ENCODE measurements around the gene FGF12. TPM values are rescaled to one million over a fixed set of nuclear protein-coding genes. Genes with fewer than 3 reads are reported as not detected.
A peak's percentile ranks its signal among the peaks of the same experiment; 100 is the strongest.
"Not testable (repeated sequence)": the region's sequence is repeated elsewhere in the genome, so short reads cannot be mapped to it uniquely, and the experiment has no call there.

The FGF12 gene
- 3.8 TPM for polyA plus RNA-seq (2013, experiment 1 of 2)
- 2.2 TPM for polyA plus RNA-seq (2013, experiment 2 of 2)

GRCh38 chr3:192727032-192727847, at the start of gene FGF12:
Gene FGF12 (minus strand): TSS chr3:192727541.
- H3K36me3 ChIP-seq (ENCODE audit: control insufficient read depth, insufficient read depth, low read length): no peaks in the 10 kb centered on the region
- WGBS, 2 experiments (ENCODE audit: insufficient coverage in 2 of 2): 2 to 3% methylated on average over 24 to 25 of the region's 36 CpGs
- H3K9me3 ChIP-seq (ENCODE audit: control insufficient read depth, low read length): no peaks in the 10 kb centered on the region
- peak within 1 kb of the TSS; percentile 18 for H3K4me3 ChIP-seq (ENCODE audit: extremely low read depth, insufficient read depth, low read length, poor library complexity, severe bottlenecking)
- H3K27ac ChIP-seq (ENCODE audit: low read depth, low read length, severe bottlenecking): no peak within 1 kb of the TSS
- H3K4me1 ChIP-seq (ENCODE audit: control insufficient read depth, insufficient read depth, low read length, poor library complexity, severe bottlenecking): no peaks in the 10 kb centered on the region

DNA sequence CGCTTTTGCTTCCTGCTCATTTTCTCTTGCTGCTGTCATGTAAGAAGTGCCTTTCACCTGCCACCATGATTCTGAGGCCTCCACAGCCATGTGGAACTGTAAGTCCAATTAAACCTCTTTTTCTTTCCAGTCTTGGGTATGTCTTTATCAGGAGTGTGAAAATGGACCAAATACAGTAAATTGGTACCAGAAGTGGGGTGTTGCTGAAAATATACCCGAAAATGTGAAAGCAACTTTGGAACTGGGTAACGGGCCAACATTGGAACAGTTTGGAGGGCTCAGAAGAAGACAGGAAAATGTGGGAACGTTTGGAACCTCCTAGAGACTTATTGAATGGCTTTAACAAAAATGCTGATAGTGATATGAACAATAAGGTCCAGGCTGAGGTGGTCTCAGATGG, 47.0 kb upstream of the FGF12 start:
- not testable (repeated sequence) for H3K36me3 ChIP-seq (ENCODE audit: control insufficient read depth, insufficient read depth, low read length); H3K4me1 ChIP-seq (ENCODE audit: control insufficient read depth, insufficient read depth, low read length, poor library complexity, severe bottlenecking); H3K27ac ChIP-seq (ENCODE audit: low read depth, low read length, severe bottlenecking); H3K4me3 ChIP-seq (ENCODE audit: extremely low read depth, insufficient read depth, low read length, poor library complexity, severe bottlenecking); H3K9me3 ChIP-seq (ENCODE audit: control insufficient read depth, low read length)
- 71 to 81% methylated on average over 3 of the region's 4 CpGs for WGBS, 2 experiments (ENCODE audit: insufficient coverage in 2 of 2)

DNA sequence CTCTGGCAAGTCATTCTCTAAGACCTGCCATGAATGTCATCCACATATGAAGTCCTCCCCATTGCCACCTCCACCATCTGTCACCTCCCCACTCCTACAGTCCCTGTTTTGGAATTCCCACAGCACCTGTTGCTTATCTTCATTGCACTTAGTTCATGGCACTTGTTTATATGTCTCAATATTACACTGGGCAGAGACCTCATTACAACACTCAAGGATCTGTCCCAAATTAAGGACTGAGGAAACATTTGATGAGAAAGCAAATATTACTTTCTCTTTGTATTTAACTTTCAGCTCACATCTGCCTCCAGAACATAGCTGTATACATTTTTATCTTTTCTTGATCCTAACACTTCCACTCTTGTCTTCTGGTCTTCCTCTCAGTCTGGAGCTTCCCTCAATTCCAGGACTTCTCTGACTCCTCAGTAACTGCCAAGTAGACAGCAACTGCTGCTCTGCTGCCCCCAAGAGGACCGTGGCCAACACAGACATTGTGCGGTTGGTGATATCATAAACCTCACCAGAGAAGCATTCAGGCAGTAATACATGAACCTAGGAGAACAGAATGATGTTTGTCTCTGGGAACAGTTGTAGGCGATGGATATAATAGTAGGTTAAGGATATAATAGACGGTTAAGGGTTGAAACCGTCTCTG, 45.0 kb upstream of the FGF12 start:
- no peaks in the 10 kb centered on the region for H3K9me3 ChIP-seq (ENCODE audit: control insufficient read depth, low read length)
- H3K27ac ChIP-seq (ENCODE audit: low read depth, low read length, severe bottlenecking): no peak overlapping the region
- H3K4me3 ChIP-seq (ENCODE audit: extremely low read depth, insufficient read depth, low read length, poor library complexity, severe bottlenecking): no peak overlapping the region
- 60 to 63% methylated on average over 1 of the region's 5 CpGs for WGBS, 2 experiments (ENCODE audit: insufficient coverage in 2 of 2)
- H3K4me1 ChIP-seq (ENCODE audit: control insufficient read depth, insufficient read depth, low read length, poor library complexity, severe bottlenecking): no peaks in the 10 kb centered on the region
- no peaks in the 10 kb centered on the region for H3K36me3 ChIP-seq (ENCODE audit: control insufficient read depth, insufficient read depth, low read length)

- WGBS, 2 experiments (ENCODE audit: insufficient coverage in 2 of 2): 90 to 94% methylated on average over 2 to 3 of the region's 7 CpGs
- no peak overlapping the region for H3K4me3 ChIP-seq (ENCODE audit: extremely low read depth, insufficient read depth, low read length, poor library complexity, severe bottlenecking)
- no peaks in the 10 kb centered on the region for H3K36me3 ChIP-seq (ENCODE audit: control insufficient read depth, insufficient read depth, low read length)
- H3K9me3 ChIP-seq (ENCODE audit: control insufficient read depth, low read length): no peaks in the 10 kb centered on the region
- H3K27ac ChIP-seq (ENCODE audit: low read depth, low read length, severe bottlenecking): no peak overlapping the region
- H3K4me1 ChIP-seq (ENCODE audit: control insufficient read depth, insufficient read depth, low read length, poor library complexity, severe bottlenecking): no peaks in the 10 kb centered on the region
Observed at GRCh38 chr3:192758654-192759053, 31.3 kb upstream of the FGF12 start.

GRCh38 chr3:192751148-192751547, 23.8 kb upstream of the FGF12 start:
- WGBS, 2 experiments (ENCODE audit: insufficient coverage in 2 of 2): no CpG with 5 or more reads among the region's 2 CpGs
- Histone ChIP-seq H3K4me3 (ENCODE audit: extremely low read depth, insufficient read depth, low read length, poor library complexity, severe bottlenecking) (no peak overlapping the region), H3K27ac (ENCODE audit: low read depth, low read length, severe bottlenecking) (no peak overlapping the region), H3K4me1 (ENCODE audit: control insufficient read depth, insufficient read depth, low read length, poor library complexity, severe bottlenecking) (no peaks in the 10 kb centered on the region), H3K36me3 (ENCODE audit: control insufficient read depth, insufficient read depth, low read length) (no peaks in the 10 kb centered on the region), H3K9me3 (ENCODE audit: control insufficient read depth, low read length) (no peaks in the 10 kb centered on the region)

- no peak overlapping the region for H3K4me3 ChIP-seq (ENCODE audit: extremely low read depth, insufficient read depth, low read length, poor library complexity, severe bottlenecking)
- H3K36me3 ChIP-seq (ENCODE audit: control insufficient read depth, insufficient read depth, low read length): no peaks in the 10 kb centered on the region
- H3K27ac ChIP-seq (ENCODE audit: low read depth, low read length, severe bottlenecking): no peak overlapping the region
- WGBS, 2 experiments (ENCODE audit: insufficient coverage in 2 of 2): 70 to 72% methylated on average over 3 to 5 of the region's 5 CpGs
- no peaks in the 10 kb centered on the region for H3K4me1 ChIP-seq (ENCODE audit: control insufficient read depth, insufficient read depth, low read length, poor library complexity, severe bottlenecking)
- H3K9me3 ChIP-seq (ENCODE audit: control insufficient read depth, low read length): no peaks in the 10 kb centered on the region
Observed at GRCh38 chr3:192750201-192750600, 22.9 kb upstream of the FGF12 start.

- H3K9me3 ChIP-seq (ENCODE audit: control insufficient read depth, low read length): no peaks in the 10 kb centered on the region
- H3K4me3 ChIP-seq (ENCODE audit: extremely low read depth, insufficient read depth, low read length, poor library complexity, severe bottlenecking): no peak overlapping the region
- no peak overlapping the region for H3K27ac ChIP-seq (ENCODE audit: low read depth, low read length, severe bottlenecking)
- no peaks in the 10 kb centered on the region for H3K4me1 ChIP-seq (ENCODE audit: control insufficient read depth, insufficient read depth, low read length, poor library complexity, severe bottlenecking)
- H3K36me3 ChIP-seq (ENCODE audit: control insufficient read depth, insufficient read depth, low read length): no peaks in the 10 kb centered on the region
- WGBS, 2 experiments (ENCODE audit: insufficient coverage in 2 of 2): no CpG with 5 or more reads among the region's 3 CpGs
Observed at GRCh38 chr3:192747746-192748145, 20.4 kb upstream of the FGF12 start.

GRCh38 chr3:192747145-192747544, 19.8 kb upstream of the FGF12 start:
- Histone ChIP-seq H3K27ac (ENCODE audit: low read depth, low read length, severe bottlenecking) (no peak overlapping the region), H3K4me1 (ENCODE audit: control insufficient read depth, insufficient read depth, low read length, poor library complexity, severe bottlenecking) (no peaks in the 10 kb centered on the region), H3K4me3 (ENCODE audit: extremely low read depth, insufficient read depth, low read length, poor library complexity, severe bottlenecking) (no peak overlapping the region), H3K36me3 (ENCODE audit: control insufficient read depth, insufficient read depth, low read length) (no peaks in the 10 kb centered on the region), H3K9me3 (ENCODE audit: control insufficient read depth, low read length) (no peaks in the 10 kb centered on the region)
- WGBS, 2 experiments (ENCODE audit: insufficient coverage in 2 of 2): no CpG with 5 or more reads among the region's 1 CpG

- no peaks in the 10 kb centered on the region for H3K9me3 ChIP-seq (ENCODE audit: control insufficient read depth, low read length)
- 80 to 96% methylated on average over 3 to 6 of the region's 7 CpGs for WGBS, 2 experiments (ENCODE audit: insufficient coverage in 2 of 2)
- H3K4me3 ChIP-seq (ENCODE audit: extremely low read depth, insufficient read depth, low read length, poor library complexity, severe bottlenecking): no peak overlapping the region
- no peaks in the 10 kb centered on the region for H3K4me1 ChIP-seq (ENCODE audit: control insufficient read depth, insufficient read depth, low read length, poor library complexity, severe bottlenecking)
- H3K27ac ChIP-seq (ENCODE audit: low read depth, low read length, severe bottlenecking): no peak overlapping the region
- no peaks in the 10 kb centered on the region for H3K36me3 ChIP-seq (ENCODE audit: control insufficient read depth, insufficient read depth, low read length)
Observed at GRCh38 chr3:192745150-192745549, 17.8 kb upstream of the FGF12 start.

GRCh38 chr3:192744604-192745003, 17.3 kb upstream of the FGF12 start:
- not testable (repeated sequence) for H3K27ac ChIP-seq (ENCODE audit: low read depth, low read length, severe bottlenecking); H3K36me3 ChIP-seq (ENCODE audit: control insufficient read depth, insufficient read depth, low read length); H3K4me3 ChIP-seq (ENCODE audit: extremely low read depth, insufficient read depth, low read length, poor library complexity, severe bottlenecking); H3K4me1 ChIP-seq (ENCODE audit: control insufficient read depth, insufficient read depth, low read length, poor library complexity, severe bottlenecking); H3K9me3 ChIP-seq (ENCODE audit: control insufficient read depth, low read length)
- no CpG with 5 or more reads among the region's 19 CpGs for WGBS, 2 experiments (ENCODE audit: insufficient coverage in 2 of 2)

DNA sequence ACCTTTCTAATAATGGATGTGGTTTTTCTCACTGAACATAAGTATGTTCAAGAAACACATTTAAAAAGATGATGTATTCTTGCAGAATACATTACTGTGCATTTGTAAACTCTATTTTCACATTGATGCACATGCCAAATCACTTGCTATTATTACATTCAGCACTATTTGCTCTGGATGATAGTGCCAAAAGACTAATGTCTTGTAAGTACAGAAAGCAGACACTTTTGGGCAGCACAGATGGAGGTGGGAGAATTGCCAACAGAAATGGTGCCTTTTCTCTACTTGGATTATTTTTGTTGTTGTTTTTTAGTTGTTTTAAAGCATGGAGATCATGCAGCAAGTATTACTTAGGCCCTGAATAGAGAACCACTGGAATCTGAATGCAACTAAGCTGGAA, 10.2 kb upstream of the FGF12 start:
- Histone ChIP-seq H3K36me3 (ENCODE audit: control insufficient read depth, insufficient read depth, low read length) (no peaks in the 10 kb centered on the region), H3K4me1 (ENCODE audit: control insufficient read depth, insufficient read depth, low read length, poor library complexity, severe bottlenecking) (no peaks in the 10 kb centered on the region), H3K27ac (ENCODE audit: low read depth, low read length, severe bottlenecking) (no peak overlapping the region), H3K9me3 (ENCODE audit: control insufficient read depth, low read length) (no peaks in the 10 kb centered on the region), H3K4me3 (ENCODE audit: extremely low read depth, insufficient read depth, low read length, poor library complexity, severe bottlenecking) (no peak overlapping the region)
